ENCODE results near the gene C8A. TPM values are rescaled to one million over a fixed set of nuclear protein-coding genes. Genes with fewer than 3 reads are reported as not detected.

The C8A gene
- total and polyA plus RNA-seq, 4 experiments from 2014 or later, result not detected

- Histone ChIP-seq H3K27me3 (ENCODE audit: insufficient read depth, low read length) (no peaks in the 10 kb centered on the region), H3K27ac (ENCODE audit: low read depth, low read length) (no peak overlapping the region), H3K36me3 (ENCODE audit: insufficient read depth, low read length) (no peaks in the 10 kb centered on the region), H3K4me1 (ENCODE audit: insufficient read depth, low read length) (no peaks in the 10 kb centered on the region), H3K4me3 (ENCODE audit: low read length in 2 of 2) (no peak overlapping the region), H3K9me3 (ENCODE audit: control insufficient read depth in 1 of 2, low read length in 2 of 2) (no peaks in the 10 kb centered on the region)
- H3K4me1 Mint-ChIP-seq, result no peaks in the 10 kb centered on the region
- no peaks in the 10 kb centered on the region for H3K36me3 Mint-ChIP-seq
- ChIA-PET POLR2A (ENCODE audit: partially characterized antibody) (no interaction called here), CTCF (ENCODE audit: partially characterized antibody) (no interaction called here)
- peaks cover 0 to 4% of the 10 kb centered on the region in 2 donors for H3K27me3 Mint-ChIP-seq
- peaks cover 0 to 4% (median 0%) of the 10 kb centered on the region in 8 donors for H3K9me3 Mint-ChIP-seq
- H3K27ac Mint-ChIP-seq, result no peak overlapping the region
- intact Hi-C loops (cut with micrococcal nuclease), result no loop called here
- no peak for DNase-seq
- H3K4me3 Mint-ChIP-seq, result no peak overlapping the region
These were observed 78.6 kb downstream of the C8A start for GRCh38 chr1:56933161-56933560.

DNA sequence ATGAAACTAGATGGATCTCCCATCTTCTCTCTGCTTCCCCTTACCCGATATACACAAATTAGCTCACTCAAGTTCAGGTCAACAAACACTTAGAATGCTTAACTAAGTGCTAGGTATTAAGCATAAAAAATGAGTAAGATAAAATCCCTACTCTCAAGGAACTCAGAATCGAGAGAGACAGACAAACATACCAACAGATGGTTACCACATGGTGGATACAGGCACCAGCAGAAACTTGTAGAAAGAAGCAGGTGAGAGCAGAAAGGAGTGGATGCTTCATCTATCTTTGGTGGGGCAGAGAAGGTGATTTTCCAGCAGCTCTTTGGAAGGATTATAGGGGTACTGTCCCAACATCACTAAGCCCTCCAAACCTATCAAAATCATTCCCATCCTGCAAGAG, 79.0 kb downstream of the C8A start:
- Mint-ChIP-seq H3K27ac (no peak overlapping the region), H3K4me1 (no peaks in the 10 kb centered on the region), H3K36me3 (no peaks in the 10 kb centered on the region), H3K9me3 (peaks cover 0 to 4% (median 0%) of the 10 kb centered on the region in 8 donors), H3K4me3 (no peak overlapping the region), H3K27me3 (peaks cover 0 to 2% of the 10 kb centered on the region in 2 donors)
- Histone ChIP-seq H3K4me3 (ENCODE audit: low read length in 2 of 2) (no peak overlapping the region), H3K9me3 (ENCODE audit: control insufficient read depth in 1 of 2, low read length in 2 of 2) (no peaks in the 10 kb centered on the region), H3K36me3 (ENCODE audit: insufficient read depth, low read length) (no peaks in the 10 kb centered on the region), H3K4me1 (ENCODE audit: insufficient read depth, low read length) (no peaks in the 10 kb centered on the region), H3K27me3 (ENCODE audit: insufficient read depth, low read length) (no peaks in the 10 kb centered on the region), H3K27ac (ENCODE audit: low read depth, low read length) (no peak overlapping the region)
- CTCF ChIA-PET (ENCODE audit: partially characterized antibody), result no interaction called here
- intact Hi-C loops (cut with micrococcal nuclease), result no loop called here
- POLR2A ChIA-PET (ENCODE audit: partially characterized antibody), result no interaction called here
- no peak for DNase-seq

GRCh38 chr1:56934430-56935060, 79.9 kb downstream of the C8A start:
- no peaks in the 10 kb centered on the region for H3K36me3 Mint-ChIP-seq
- Histone ChIP-seq H3K36me3 (ENCODE audit: insufficient read depth, low read length) (no peaks in the 10 kb centered on the region), H3K9me3 (ENCODE audit: control insufficient read depth in 1 of 2, low read length in 2 of 2) (no peaks in the 10 kb centered on the region), H3K27ac (ENCODE audit: low read depth, low read length) (no peak overlapping the region), H3K4me3 (ENCODE audit: low read length in 2 of 2) (no peak overlapping the region), H3K27me3 (ENCODE audit: insufficient read depth, low read length) (no peaks in the 10 kb centered on the region), H3K4me1 (ENCODE audit: insufficient read depth, low read length) (no peaks in the 10 kb centered on the region)
- no peaks in the 10 kb centered on the region for H3K4me1 Mint-ChIP-seq
- H3K27me3 Mint-ChIP-seq, result peaks cover 0 to 2% of the 10 kb centered on the region in 2 donors
- CTCF ChIA-PET (ENCODE audit: partially characterized antibody), result no interaction called here
- H3K27ac Mint-ChIP-seq, result no peak overlapping the region
- no peak overlapping the region for H3K4me3 Mint-ChIP-seq
- H3K9me3 Mint-ChIP-seq, result peaks cover 0 to 4% (median 0%) of the 10 kb centered on the region in 8 donors
- intact Hi-C loops (cut with micrococcal nuclease), result no loop called here
- POLR2A ChIA-PET (ENCODE audit: partially characterized antibody), result no interaction called here
- no peak for DNase-seq

- Histone ChIP-seq H3K4me3 (ENCODE audit: low read length in 2 of 2) (no peak overlapping the region), H3K4me1 (ENCODE audit: insufficient read depth, low read length) (no peaks in the 10 kb centered on the region), H3K27ac (ENCODE audit: low read depth, low read length) (no peak overlapping the region), H3K9me3 (ENCODE audit: control insufficient read depth in 1 of 2, low read length in 2 of 2) (no peaks in the 10 kb centered on the region), H3K27me3 (ENCODE audit: insufficient read depth, low read length) (no peaks in the 10 kb centered on the region), H3K36me3 (ENCODE audit: insufficient read depth, low read length) (no peaks in the 10 kb centered on the region)
- no peak for DNase-seq
- Mint-ChIP-seq H3K4me3 (no peak overlapping the region), H3K4me1 (no peaks in the 10 kb centered on the region), H3K27ac (no peak overlapping the region), H3K27me3 (peaks cover 0 to 3% of the 10 kb centered on the region in 2 donors), H3K36me3 (no peaks in the 10 kb centered on the region), H3K9me3 (peaks cover 0 to 3% (median 0%) of the 10 kb centered on the region in 8 donors)
- CTCF ChIA-PET (ENCODE audit: partially characterized antibody), result no interaction called here
- intact Hi-C loops (cut with micrococcal nuclease), result no loop called here
- POLR2A ChIA-PET (ENCODE audit: partially characterized antibody), result no interaction called here
These were observed 84.0 kb downstream of the C8A start for GRCh38 chr1:56938646-56939045.

DNA sequence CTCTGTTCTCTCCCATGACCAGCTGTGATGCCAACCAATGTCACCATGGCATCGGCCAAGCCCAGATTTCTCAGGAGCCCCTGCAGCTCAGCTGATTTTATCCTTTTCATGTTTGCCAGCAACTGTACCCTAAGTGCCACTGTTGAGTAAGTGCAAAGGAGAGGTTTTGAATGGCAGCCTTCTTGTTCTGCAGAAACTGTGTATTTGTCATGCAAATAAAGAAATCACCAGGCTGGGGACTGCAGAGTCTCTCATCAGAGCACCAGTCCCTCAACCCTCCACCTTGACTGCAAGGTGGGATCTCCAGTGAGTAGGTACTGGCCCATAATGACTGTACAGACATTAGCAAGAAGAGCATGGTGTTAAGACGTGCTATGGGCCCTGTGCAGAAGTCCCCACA, 84.6 kb downstream of the C8A start:
- H3K9me3 Mint-ChIP-seq, result peaks cover 0 to 3% (median 0%) of the 10 kb centered on the region in 8 donors
- Histone ChIP-seq H3K27ac (ENCODE audit: low read depth, low read length) (no peak overlapping the region), H3K4me1 (ENCODE audit: insufficient read depth, low read length) (no peaks in the 10 kb centered on the region), H3K36me3 (ENCODE audit: insufficient read depth, low read length) (no peaks in the 10 kb centered on the region), H3K9me3 (ENCODE audit: control insufficient read depth in 1 of 2, low read length in 2 of 2) (no peaks in the 10 kb centered on the region), H3K4me3 (ENCODE audit: low read length in 2 of 2) (no peak overlapping the region), H3K27me3 (ENCODE audit: insufficient read depth, low read length) (no peaks in the 10 kb centered on the region)
- no peaks in the 10 kb centered on the region for H3K4me1 Mint-ChIP-seq
- H3K27me3 Mint-ChIP-seq, result peaks cover 0 to 3% of the 10 kb centered on the region in 2 donors
- intact Hi-C loops (cut with micrococcal nuclease), result no loop called here
- no peaks in the 10 kb centered on the region for H3K36me3 Mint-ChIP-seq
- DNase-seq, result no peak
- CTCF ChIA-PET (ENCODE audit: partially characterized antibody), result no interaction called here
- H3K4me3 Mint-ChIP-seq, result no peak overlapping the region
- H3K27ac Mint-ChIP-seq, result no peak overlapping the region
- POLR2A ChIA-PET (ENCODE audit: partially characterized antibody), result no interaction called here

- Histone ChIP-seq H3K4me3 (ENCODE audit: low read length in 2 of 2) (no peak overlapping the region), H3K4me1 (ENCODE audit: insufficient read depth, low read length) (no peaks in the 10 kb centered on the region), H3K27ac (ENCODE audit: low read depth, low read length) (no peak overlapping the region), H3K27me3 (ENCODE audit: insufficient read depth, low read length) (no peaks in the 10 kb centered on the region), H3K9me3 (ENCODE audit: control insufficient read depth in 1 of 2, low read length in 2 of 2) (no peaks in the 10 kb centered on the region), H3K36me3 (ENCODE audit: insufficient read depth, low read length) (no peaks in the 10 kb centered on the region)
- ChIA-PET CTCF (ENCODE audit: partially characterized antibody) (interaction anchor here (0.8 kb wide), 1 partner anchor 10 kb away, joined by 3 read pairs; no protein-coding TSS in a partner anchor), POLR2A (ENCODE audit: partially characterized antibody) (no interaction called here)
- no peaks in the 10 kb centered on the region for H3K36me3 Mint-ChIP-seq
- peaks cover 0 to 3% (median 0%) of the 10 kb centered on the region in 8 donors for H3K9me3 Mint-ChIP-seq
- DNase-seq, result no peak
- no peaks in the 10 kb centered on the region for H3K4me1 Mint-ChIP-seq
- intact Hi-C loops (cut with micrococcal nuclease), result no loop called here
- H3K27me3 Mint-ChIP-seq, result peaks cover 0 to 3% of the 10 kb centered on the region in 2 donors
- no peak overlapping the region for H3K4me3 Mint-ChIP-seq
- H3K27ac Mint-ChIP-seq, result no peak overlapping the region
These were observed 85.4 kb downstream of the C8A start for GRCh38 chr1:56940039-56940438.

DNA sequence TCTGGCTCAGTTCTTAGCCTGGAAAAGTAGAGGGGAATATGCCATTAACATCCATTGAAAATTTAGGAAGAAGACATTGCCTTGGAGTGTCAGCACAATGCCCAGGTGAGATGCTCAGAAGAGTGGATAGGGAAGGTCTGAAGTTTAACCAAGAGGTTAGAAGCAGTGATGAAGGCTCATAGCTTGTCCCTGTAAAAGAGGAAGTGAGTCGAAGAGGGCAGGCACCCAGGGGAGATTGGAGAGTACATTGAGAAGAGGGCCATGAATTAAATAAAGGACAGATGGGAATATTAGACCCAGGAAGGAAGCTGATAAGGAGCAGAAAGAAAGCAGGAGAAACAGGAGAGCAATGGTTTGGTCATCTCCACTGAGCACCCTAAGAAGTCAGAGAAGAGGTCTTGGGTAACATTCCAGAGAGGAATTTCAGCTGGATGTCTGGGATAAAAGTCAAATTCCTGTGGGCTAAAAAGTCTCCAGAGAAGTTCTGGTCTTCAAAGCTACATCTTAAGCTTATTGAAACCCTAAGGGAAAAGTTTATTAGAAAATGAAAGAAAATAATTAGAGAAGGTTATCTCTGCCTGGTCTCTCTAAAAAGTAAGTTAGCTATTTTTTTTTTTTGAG, 93.9 kb downstream of the C8A start:
- CTCF ChIA-PET (ENCODE audit: partially characterized antibody), result no interaction called here
- Histone ChIP-seq H3K9me3 (ENCODE audit: control insufficient read depth in 1 of 2, low read length in 2 of 2) (no peaks in the 10 kb centered on the region), H3K4me3 (ENCODE audit: low read length in 2 of 2) (no peak overlapping the region), H3K36me3 (ENCODE audit: insufficient read depth, low read length) (no peaks in the 10 kb centered on the region), H3K4me1 (ENCODE audit: insufficient read depth, low read length) (no peaks in the 10 kb centered on the region), H3K27me3 (ENCODE audit: insufficient read depth, low read length) (no peaks in the 10 kb centered on the region), H3K27ac (ENCODE audit: low read depth, low read length) (no peak overlapping the region)
- Mint-ChIP-seq H3K27ac (no peak overlapping the region), H3K27me3 (no peaks in the 10 kb centered on the region), H3K4me1 (no peaks in the 10 kb centered on the region), H3K9me3 (no peaks in the 10 kb centered on the region), H3K4me3 (no peak overlapping the region), H3K36me3 (no peaks in the 10 kb centered on the region)
- POLR2A ChIA-PET (ENCODE audit: partially characterized antibody), result no interaction called here
- intact Hi-C loops (cut with micrococcal nuclease), result no loop called here
- no peak for DNase-seq

Data from CD4-positive, alpha-beta memory T cell (primary cell).